ENCODE measurements around the gene NAXD.

GRCh38 chr13:110640591-110641029 lies 25.3 kb downstream of the NAXD start:
- TF ChIP-seq CTCF (IDR thresholded peaks at IDR 0.05 in 8 of 11, conservative IDR thresholded peaks at IDR 0.05 in 3 of 11) (no peak), POLR2A (IDR thresholded peaks at IDR 0.05) (no peak), POLR2AphosphoS5 (IDR thresholded peaks at IDR 0.05) (peak; percentile 42 to 71 (median 52))

Measured in spleen (tissue), 7 donors.